ENCODE data around the gene PAGE2.
"Not testable (repeated sequence)": the region's sequence is repeated elsewhere in the genome, so short reads cannot be mapped to it uniquely, and the experiment has no call there.

Gene PAGE2

DNA sequence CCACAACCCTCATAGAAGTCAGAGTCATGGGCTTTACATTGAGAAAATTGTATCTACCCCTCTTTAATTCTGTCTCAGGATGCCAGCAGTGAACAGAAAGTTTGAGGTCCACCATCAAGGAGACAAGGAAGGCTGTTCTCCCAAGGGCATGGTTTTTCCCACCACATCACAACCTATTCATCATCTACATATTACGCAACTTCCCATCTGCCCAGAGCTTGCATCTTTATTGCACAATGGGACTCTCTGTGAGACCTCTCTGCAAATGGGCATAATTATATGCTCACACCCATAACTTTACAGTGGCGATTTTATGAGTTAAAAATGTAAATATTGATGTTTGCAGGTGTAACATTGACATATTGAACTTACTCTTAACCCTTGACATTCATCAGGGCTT lies 38.9 kb downstream of the PAGE2 start:
- DNase-seq, result peak; percentile 7

DNA sequence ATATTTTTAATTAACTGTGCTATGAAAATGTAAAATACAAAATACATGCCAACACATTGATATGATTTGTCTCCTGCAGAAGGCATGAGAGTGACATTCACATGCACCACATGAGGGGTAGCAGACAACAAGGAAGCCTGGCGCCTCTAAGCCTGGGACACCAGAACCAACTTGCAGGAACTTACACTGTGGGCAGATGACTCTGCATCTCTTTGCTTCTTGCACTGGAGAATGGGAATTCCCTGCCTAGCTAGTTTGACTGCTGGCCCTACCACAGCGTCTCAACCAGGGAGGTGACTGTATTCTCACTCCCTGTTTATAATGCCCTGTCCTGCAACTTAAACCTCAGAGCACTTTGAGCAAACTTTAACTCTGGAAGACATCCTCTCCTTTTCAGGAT lies 40.5 kb downstream of the PAGE2 start:
- no peak for DNase-seq

DNA sequence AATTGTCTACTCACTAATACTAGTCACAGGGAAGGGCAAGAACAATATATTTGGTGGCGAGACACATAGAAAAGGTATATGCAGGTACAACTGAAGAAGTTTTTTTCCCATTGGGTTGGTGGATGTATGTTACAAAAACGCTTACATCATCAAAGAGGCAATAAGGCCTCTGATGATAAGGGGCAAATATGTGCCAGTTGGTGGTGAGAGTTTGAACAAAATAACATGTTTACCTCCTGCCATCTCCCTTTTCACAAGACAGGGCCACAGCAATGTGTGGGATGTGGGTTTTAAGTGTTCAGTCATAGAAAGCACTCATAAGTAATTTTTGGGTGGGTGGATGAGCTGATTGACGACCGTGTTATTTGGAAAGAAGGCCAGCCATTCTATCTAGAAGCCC lies 41.7 kb downstream of the PAGE2 start:
- no peak for DNase-seq

DNA sequence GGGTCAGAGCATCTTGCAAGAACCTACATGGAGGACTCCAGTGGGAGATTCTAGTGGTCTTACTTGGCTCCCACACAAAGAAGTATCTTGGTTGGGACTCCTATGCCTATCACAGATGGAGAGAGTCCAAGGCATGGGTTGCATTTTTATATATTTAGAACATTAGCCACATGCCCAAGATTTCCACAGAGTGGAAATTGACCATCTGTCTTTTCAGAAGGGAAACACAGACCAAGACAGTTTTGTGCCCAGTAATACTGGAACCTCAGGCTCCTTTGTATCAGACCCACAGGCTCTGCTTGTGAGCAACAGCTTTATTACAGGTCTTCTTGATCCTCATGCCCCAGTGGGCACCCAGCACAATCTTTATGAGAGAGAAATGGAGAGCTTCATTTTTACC lies 43.6 kb downstream of the PAGE2 start:
- no peak for DNase-seq

DNA sequence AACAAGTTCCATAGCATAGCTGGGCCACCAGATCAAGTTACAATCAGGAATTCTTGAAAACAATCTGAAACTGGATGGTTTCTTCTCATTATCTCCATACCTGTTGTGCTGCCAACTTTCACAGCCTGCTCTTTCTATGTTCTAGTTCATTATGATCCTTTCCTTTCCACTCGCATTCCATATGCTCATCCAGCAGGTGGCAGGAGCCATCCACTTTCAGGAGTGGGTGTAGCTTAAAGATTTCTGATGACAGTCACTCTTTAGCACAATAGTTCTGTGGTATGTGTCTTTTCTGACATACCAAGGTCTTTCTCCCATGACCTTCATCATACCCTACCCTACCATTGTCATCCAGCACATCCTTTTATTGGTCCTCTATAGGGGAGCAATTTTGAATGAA lies 46.4 kb downstream of the PAGE2 start:
- DNase-seq, result peak; percentile 19

DNA sequence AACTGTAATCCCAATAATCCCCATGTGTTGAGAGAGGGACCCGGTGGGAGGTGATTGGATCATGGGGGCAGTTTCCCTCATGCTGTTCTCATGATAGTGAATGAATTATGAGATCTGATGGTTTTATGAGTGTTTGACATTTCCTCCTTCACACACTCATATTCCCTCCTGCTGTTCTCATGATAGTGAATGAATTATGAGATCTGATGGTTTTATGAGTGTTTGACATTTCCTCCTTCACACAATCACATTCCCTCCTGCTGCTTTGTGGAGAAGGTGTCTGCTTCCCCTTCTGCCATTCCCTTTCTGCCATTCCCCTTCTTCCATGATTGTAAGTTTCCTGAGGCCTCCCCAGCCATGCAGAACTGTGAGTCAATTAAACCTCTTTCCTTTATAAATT lies 52.0 kb downstream of the PAGE2 start:
- DNase-seq, result not testable (repeated sequence)
